Amygdala (tissue), 56 donors: ENCODE results near the gene HSD11B1.
A peak's percentile ranks its signal among the peaks of the same experiment; 100 is the strongest.
"Not testable (repeated sequence)": the region's sequence is repeated elsewhere in the genome, so short reads cannot be mapped to it uniquely, and the experiment has no call there.

Experiments
- DNase-seq, 56 donors: peaks; one replicate each; lab custom pipeline; 2025; lab: John Stamatoyannopoulos, UW

HSD11B1 gene

GRCh38 chr1:209689477-209689876 lies 15.2 kb upstream of the HSD11B1 start:
- DNase-seq, result no peak

- DNase-seq, result no peak
These were observed 13.4 kb upstream of the HSD11B1 start for GRCh38 chr1:209691237-209691636.

- no peak for DNase-seq
These were observed 12.3 kb upstream of the HSD11B1 start for GRCh38 chr1:209692296-209692695.

GRCh38 chr1:209692745-209693504 lies 11.7 kb upstream of the HSD11B1 start:
- peak in 44 of 56 donors; percentile 4 to 81 (median 46) for DNase-seq

- no peak for DNase-seq
These were observed 8.0 kb upstream of the HSD11B1 start for GRCh38 chr1:209696673-209697072.

GRCh38 chr1:209697126-209697525 lies 7.5 kb upstream of the HSD11B1 start:
- no peak for DNase-seq

GRCh38 chr1:209700686-209701085 lies 4.0 kb upstream of the HSD11B1 start:
- not testable (repeated sequence) for DNase-seq

GRCh38 chr1:209702832-209703231 lies 1.8 kb upstream of the HSD11B1 start:
- DNase-seq, result no peak

GRCh38 chr1:209703834-209704504 lies 677 bp upstream of the HSD11B1 start:
- peak in 1 of 56 donors; percentile 2 for DNase-seq

- no peak for DNase-seq
These were observed 470 bp downstream of the HSD11B1 start for GRCh38 chr1:209705033-209705598.

- DNase-seq, result no peak
These were observed 2.0 kb downstream of the HSD11B1 start for GRCh38 chr1:209706622-209707021.

GRCh38 chr1:209707308-209707707 lies 2.7 kb downstream of the HSD11B1 start:
- no peak for DNase-seq

GRCh38 chr1:209708297-209708696 lies 3.7 kb downstream of the HSD11B1 start:
- DNase-seq, result peak in 23 of 56 donors; percentile 2 to 70 (median 20)

- DNase-seq, result no peak
These were observed 5.4 kb downstream of the HSD11B1 start for GRCh38 chr1:209710093-209710492.

- no peak for DNase-seq
These were observed 6.2 kb downstream of the HSD11B1 start for GRCh38 chr1:209710847-209711246.

- DNase-seq, result peak in 2 of 56 donors; percentile 17 to 20
These were observed 9.7 kb downstream of the HSD11B1 start for GRCh38 chr1:209714338-209714737.

GRCh38 chr1:209715314-209715713 lies 10.7 kb downstream of the HSD11B1 start:
- no peak for DNase-seq

GRCh38 chr1:209717818-209718217 lies 13.2 kb downstream of the HSD11B1 start:
- DNase-seq, result no peak

- DNase-seq, result no peak
These were observed 15.7 kb downstream of the HSD11B1 start for GRCh38 chr1:209720326-209720725.

GRCh38 chr1:209720826-209721225 lies 16.2 kb downstream of the HSD11B1 start:
- DNase-seq, result no peak

- DNase-seq, result no peak
These were observed 16.7 kb downstream of the HSD11B1 start for GRCh38 chr1:209721323-209721722.

- no peak for DNase-seq
These were observed 18.6 kb downstream of the HSD11B1 start for GRCh38 chr1:209723265-209723664.
